Erythroblast (primary cell): Measurements from ENCODE around the gene ERBB4.

Experiments used
- GATA1 ChIP-seq: IDR thresholded peaks from 2 replicates; pipeline ENCODE4 v1.6.1; 2011; ENCODE audit warnings: low read depth, mild to moderate bottlenecking, control low read depth, low read length, moderate library complexity
- POLR2A ChIP-seq: IDR thresholded peaks from 2 replicates; pipeline ENCODE4 v1.6.1; 2011; ENCODE audit warnings: mild to moderate bottlenecking, low read length

DNA sequence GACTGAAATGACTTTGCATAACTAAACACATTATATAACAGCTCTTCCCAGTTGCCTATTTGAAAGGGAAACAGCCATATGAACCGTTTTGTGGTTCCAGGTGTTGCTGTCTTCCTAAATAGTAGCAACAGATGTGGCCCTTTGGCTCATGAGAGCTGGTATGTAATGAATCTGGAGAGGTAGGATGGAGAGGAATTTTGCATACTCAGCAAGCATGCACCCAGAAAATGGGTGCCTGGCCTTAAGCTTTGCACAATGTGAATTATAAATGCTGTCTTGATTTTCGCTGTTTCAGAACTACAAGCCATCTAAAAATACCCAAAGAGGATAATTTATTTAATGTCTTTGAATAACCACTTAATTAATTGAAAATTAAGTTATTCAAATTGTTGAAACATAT, 15.6 kb upstream of the ERBB4 start:
- TF ChIP-seq POLR2A (no peak), GATA1 (no peak)
